Tibial nerve (tissue), 4 donors: ENCODE measurements around the gene DAP.

ENCODE experiments used
- CTCF ChIP-seq, 5 experiments: fragments of 200-600 bp in 3 of 5; fragments of 450-650 bp in 2 of 5; sonication (generic) in 3 of 5; IDR thresholded peaks; one replicate each; pipeline ENCODE4 v1.5.1; 2016 to 2019; ENCODE audit warnings: antibody characterized with exemption in 5 of 5, mild to moderate bottlenecking in 3 of 5, moderate library complexity in 2 of 5
- EP300 ChIP-seq, 2 donors: sonication (generic); formaldehyde crosslinking; IDR thresholded peaks; one replicate each; pipeline ENCODE4 v1.6.1; 2017; ENCODE audit warnings: antibody characterized with exemption in 2 of 2, mild to moderate bottlenecking in 1 of 2
- POLR2A ChIP-seq, 2 donors: fragments of 450-650 bp; IDR thresholded peaks; one replicate each; pipeline ENCODE4 v1.6.1; 2017; ENCODE audit warnings: antibody characterized with exemption in 2 of 2, mild to moderate bottlenecking in 2 of 2, moderate library complexity in 2 of 2

GRCh38 chr5:10662661-10663488 lies 98.2 kb downstream of the DAP start:
- no peak for TF ChIP-seq CTCF (IDR thresholded peaks at IDR 0.05)
- no peak for TF ChIP-seq POLR2A (IDR thresholded peaks at IDR 0.05)
- no peak for TF ChIP-seq EP300 (IDR thresholded peaks at IDR 0.05)
